OCI-LY7 (cell line): ENCODE data around the gene COL20A1.
"Not testable (repeated sequence)": the region's sequence is repeated elsewhere in the genome, so short reads cannot be mapped to it uniquely, and the experiment has no call there.

Experiments
- EZH2phosphoT487 ChIP-seq: fragments of 200-600 bp; sonication (generic); IDR thresholded peaks from 2 replicates; pipeline ENCODE4 v1.6.1; 2018; ENCODE audit warnings: low read depth, borderline replicate concordance, mild to moderate bottlenecking, mixed run types, antibody characterized with exemption, low read length, moderate library complexity, mixed read lengths
- TF ChIP-seq, protein P1 (sequence below): fragments of 200-600 bp; sonication (generic); conservative IDR thresholded peaks from 2 replicates; pipeline ENCODE4 v1.5.1; 2014; ENCODE audit warnings: mild to moderate bottlenecking, antibody characterized with exemption, low read length, moderate library complexity, mixed read lengths

DNA sequence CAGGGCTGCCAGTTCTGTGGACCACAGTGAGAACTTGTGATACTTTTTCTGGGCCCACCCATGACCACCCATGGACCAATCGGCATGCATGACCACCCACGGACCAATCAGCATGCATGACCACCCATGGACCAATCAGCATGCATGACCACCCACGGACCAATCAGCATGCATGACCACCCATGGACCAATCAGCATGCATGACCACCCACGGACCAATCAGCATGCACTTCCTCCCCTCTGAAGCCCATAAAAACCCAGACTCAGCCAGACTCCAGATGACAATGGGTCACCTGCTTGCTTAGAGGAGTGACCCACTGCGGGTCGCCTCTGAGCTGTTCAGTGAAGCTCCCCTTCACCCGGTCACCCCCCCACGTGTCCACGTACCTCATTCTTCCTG, 86.9 kb downstream of the COL20A1 start:
- TF ChIP-seq, protein P1, sequence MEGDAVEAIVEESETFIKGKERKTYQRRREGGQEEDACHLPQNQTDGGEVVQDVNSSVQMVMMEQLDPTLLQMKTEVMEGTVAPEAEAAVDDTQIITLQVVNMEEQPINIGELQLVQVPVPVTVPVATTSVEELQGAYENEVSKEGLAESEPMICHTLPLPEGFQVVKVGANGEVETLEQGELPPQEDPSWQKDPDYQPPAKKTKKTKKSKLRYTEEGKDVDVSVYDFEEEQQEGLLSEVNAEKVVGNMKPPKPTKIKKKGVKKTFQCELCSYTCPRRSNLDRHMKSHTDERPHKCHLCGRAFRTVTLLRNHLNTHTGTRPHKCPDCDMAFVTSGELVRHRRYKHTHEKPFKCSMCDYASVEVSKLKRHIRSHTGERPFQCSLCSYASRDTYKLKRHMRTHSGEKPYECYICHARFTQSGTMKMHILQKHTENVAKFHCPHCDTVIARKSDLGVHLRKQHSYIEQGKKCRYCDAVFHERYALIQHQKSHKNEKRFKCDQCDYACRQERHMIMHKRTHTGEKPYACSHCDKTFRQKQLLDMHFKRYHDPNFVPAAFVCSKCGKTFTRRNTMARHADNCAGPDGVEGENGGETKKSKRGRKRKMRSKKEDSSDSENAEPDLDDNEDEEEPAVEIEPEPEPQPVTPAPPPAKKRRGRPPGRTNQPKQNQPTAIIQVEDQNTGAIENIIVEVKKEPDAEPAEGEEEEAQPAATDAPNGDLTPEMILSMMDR = not testable (repeated sequence)
- TF ChIP-seq EZH2phosphoT487 = not testable (repeated sequence)
